Liver (tissue), 3 donors: Measurements from ENCODE around the gene SRC.

Source experiments
- EGR1 ChIP-seq, 2 donors: IDR thresholded peaks; 2 replicates each; pipeline ENCODE4 v1.6.1; 2016 to 2018; ENCODE audit warnings: antibody characterized with exemption in 2 of 2, low read depth in 2 of 2
- RXRA ChIP-seq, 2 donors: IDR thresholded peaks; 2 replicates each; pipeline ENCODE4 v1.6.1; 2017 to 2018; ENCODE audit warnings: antibody characterized with exemption in 2 of 2, mild to moderate bottlenecking in 1 of 2
- SP1 ChIP-seq: IDR thresholded peaks from 2 replicates; pipeline ENCODE4 v1.6.1; 2018; ENCODE audit warnings: antibody characterized with exemption, mild to moderate bottlenecking
- TAF1 ChIP-seq: conservative IDR thresholded peaks from 2 replicates; pipeline ENCODE4 v1.6.1; 2016; ENCODE audit warnings: antibody characterized with exemption, mild to moderate bottlenecking
- TF ChIP-seq, protein P1 (sequence below): IDR thresholded peaks from 2 replicates; pipeline ENCODE4 v1.6.1; 2016; ENCODE audit warnings: antibody characterized with exemption, mild to moderate bottlenecking
- TF ChIP-seq, protein P2 (sequence below): fragments of 150-350 bp; IDR thresholded peaks from 2 replicates; pipeline ENCODE4 v1.5.1; 2017; ENCODE audit warnings: improper control_type of control experiment, low read depth, low read length; ENCODE audit not compliant: missing input control
- TF ChIP-seq, protein P3 (sequence below): IDR thresholded peaks from 2 replicates; pipeline ENCODE4 v1.6.1; 2016; ENCODE audit warnings: antibody characterized with exemption
- TF ChIP-seq, protein P4 (sequence below): IDR thresholded peaks from 2 replicates; pipeline ENCODE4 v1.6.1; 2016; ENCODE audit warnings: antibody characterized with exemption
- TF ChIP-seq, protein P5 (sequence below): IDR thresholded peaks from 2 replicates; pipeline ENCODE4 v1.6.1; 2016; ENCODE audit warnings: antibody characterized with exemption
- donor health status: healthy.
- donor health status: healthy.

DNA sequence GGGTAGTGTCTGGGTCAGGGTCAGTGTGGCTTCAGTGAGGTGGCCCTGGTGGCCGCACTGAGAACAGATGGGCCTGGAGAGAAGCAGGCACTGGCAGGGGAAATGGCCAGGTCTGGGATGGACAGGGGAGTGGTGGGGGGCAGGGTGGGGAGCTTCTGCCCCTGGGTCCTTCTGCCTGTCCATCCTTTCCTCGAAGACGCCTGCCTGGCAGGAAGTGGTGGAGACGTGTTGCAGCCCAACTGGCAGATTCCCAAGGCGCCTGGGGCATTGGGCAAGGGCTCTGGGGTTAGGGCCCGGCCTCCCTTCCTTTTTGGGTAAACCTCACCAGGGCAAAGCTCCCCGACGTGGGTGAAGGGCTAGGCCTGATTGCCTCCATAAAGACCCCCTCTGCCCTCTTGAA, 10.4 kb downstream of the SRC start:
- TF ChIP-seq, protein P1, sequence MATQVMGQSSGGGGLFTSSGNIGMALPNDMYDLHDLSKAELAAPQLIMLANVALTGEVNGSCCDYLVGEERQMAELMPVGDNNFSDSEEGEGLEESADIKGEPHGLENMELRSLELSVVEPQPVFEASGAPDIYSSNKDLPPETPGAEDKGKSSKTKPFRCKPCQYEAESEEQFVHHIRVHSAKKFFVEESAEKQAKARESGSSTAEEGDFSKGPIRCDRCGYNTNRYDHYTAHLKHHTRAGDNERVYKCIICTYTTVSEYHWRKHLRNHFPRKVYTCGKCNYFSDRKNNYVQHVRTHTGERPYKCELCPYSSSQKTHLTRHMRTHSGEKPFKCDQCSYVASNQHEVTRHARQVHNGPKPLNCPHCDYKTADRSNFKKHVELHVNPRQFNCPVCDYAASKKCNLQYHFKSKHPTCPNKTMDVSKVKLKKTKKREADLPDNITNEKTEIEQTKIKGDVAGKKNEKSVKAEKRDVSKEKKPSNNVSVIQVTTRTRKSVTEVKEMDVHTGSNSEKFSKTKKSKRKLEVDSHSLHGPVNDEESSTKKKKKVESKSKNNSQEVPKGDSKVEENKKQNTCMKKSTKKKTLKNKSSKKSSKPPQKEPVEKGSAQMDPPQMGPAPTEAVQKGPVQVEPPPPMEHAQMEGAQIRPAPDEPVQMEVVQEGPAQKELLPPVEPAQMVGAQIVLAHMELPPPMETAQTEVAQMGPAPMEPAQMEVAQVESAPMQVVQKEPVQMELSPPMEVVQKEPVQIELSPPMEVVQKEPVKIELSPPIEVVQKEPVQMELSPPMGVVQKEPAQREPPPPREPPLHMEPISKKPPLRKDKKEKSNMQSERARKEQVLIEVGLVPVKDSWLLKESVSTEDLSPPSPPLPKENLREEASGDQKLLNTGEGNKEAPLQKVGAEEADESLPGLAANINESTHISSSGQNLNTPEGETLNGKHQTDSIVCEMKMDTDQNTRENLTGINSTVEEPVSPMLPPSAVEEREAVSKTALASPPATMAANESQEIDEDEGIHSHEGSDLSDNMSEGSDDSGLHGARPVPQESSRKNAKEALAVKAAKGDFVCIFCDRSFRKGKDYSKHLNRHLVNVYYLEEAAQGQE: no peak
- TF ChIP-seq, protein P2, sequence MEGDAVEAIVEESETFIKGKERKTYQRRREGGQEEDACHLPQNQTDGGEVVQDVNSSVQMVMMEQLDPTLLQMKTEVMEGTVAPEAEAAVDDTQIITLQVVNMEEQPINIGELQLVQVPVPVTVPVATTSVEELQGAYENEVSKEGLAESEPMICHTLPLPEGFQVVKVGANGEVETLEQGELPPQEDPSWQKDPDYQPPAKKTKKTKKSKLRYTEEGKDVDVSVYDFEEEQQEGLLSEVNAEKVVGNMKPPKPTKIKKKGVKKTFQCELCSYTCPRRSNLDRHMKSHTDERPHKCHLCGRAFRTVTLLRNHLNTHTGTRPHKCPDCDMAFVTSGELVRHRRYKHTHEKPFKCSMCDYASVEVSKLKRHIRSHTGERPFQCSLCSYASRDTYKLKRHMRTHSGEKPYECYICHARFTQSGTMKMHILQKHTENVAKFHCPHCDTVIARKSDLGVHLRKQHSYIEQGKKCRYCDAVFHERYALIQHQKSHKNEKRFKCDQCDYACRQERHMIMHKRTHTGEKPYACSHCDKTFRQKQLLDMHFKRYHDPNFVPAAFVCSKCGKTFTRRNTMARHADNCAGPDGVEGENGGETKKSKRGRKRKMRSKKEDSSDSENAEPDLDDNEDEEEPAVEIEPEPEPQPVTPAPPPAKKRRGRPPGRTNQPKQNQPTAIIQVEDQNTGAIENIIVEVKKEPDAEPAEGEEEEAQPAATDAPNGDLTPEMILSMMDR: no peak
- TF ChIP-seq, protein P3, sequence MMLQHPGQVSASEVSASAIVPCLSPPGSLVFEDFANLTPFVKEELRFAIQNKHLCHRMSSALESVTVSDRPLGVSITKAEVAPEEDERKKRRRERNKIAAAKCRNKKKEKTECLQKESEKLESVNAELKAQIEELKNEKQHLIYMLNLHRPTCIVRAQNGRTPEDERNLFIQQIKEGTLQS: no peak
- TF ChIP-seq RXRA (IDR thresholded peaks at IDR 0.05) (no peak), TAF1 (no peak), EGR1 (IDR thresholded peaks at IDR 0.05; ENCODE audit: low read depth in 2 of 2) (no peak), SP1 (no peak)
- TF ChIP-seq, protein P4, sequence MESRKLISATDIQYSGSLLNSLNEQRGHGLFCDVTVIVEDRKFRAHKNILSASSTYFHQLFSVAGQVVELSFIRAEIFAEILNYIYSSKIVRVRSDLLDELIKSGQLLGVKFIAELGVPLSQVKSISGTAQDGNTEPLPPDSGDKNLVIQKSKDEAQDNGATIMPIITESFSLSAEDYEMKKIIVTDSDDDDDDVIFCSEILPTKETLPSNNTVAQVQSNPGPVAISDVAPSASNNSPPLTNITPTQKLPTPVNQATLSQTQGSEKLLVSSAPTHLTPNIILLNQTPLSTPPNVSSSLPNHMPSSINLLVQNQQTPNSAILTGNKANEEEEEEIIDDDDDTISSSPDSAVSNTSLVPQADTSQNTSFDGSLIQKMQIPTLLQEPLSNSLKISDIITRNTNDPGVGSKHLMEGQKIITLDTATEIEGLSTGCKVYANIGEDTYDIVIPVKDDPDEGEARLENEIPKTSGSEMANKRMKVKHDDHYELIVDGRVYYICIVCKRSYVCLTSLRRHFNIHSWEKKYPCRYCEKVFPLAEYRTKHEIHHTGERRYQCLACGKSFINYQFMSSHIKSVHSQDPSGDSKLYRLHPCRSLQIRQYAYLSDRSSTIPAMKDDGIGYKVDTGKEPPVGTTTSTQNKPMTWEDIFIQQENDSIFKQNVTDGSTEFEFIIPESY: no peak
- TF ChIP-seq, protein P5, sequence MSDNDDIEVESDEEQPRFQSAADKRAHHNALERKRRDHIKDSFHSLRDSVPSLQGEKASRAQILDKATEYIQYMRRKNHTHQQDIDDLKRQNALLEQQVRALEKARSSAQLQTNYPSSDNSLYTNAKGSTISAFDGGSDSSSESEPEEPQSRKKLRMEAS: no peak
